Activated T-cell treated with anti-CD3 and anti-CD28 coated beads for 48 hours (primary cell): ENCODE data around the gene CABCOCO1.

ENCODE experiments used
- DNase-seq: peaks from one replicate; pipeline ENCODE4 v3.0.0-alpha.2; 2020; ENCODE audit warnings: low read depth

CABCOCO1 gene

DNA sequence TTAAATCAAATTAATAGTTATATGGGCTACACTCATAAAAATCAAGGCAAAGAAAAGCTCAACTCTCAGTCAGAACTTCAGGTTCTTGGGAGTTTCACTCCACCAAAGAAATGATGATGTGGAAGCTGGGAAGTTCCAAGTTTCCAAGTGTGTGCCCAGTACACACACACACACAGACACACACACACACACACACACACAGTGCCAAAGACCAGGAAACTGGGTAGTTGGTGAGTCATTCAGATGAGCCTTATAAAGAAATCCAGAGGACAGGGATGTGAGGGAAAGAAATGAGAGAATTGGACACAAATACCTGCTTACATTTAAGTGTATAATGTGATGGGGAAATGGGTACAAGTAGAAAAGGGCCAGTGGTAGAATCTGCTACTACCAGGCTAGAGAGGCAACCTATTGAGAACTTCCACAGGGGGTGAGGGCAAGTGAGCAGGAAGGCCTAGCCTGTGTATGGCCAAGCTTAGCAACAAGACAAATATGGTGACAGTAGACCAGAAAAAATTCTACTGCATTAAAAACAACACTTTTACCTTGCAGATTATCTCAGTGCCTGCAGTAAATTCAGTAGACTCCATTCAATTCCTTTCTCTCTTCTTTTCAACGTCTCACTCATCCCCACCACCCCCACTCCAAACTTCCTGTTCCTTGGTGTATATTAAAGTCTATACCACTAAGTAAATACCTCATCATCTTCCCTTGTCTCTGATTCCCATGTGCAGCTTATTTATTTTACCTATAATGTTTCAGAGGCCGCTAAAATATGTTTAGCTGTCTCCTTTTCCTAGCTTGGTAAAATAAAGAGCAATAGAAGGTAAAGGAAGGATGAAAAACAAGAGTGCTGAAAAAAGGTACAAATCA, 95.0 kb downstream of the CABCOCO1 start:
- DNase-seq: no peak

DNA sequence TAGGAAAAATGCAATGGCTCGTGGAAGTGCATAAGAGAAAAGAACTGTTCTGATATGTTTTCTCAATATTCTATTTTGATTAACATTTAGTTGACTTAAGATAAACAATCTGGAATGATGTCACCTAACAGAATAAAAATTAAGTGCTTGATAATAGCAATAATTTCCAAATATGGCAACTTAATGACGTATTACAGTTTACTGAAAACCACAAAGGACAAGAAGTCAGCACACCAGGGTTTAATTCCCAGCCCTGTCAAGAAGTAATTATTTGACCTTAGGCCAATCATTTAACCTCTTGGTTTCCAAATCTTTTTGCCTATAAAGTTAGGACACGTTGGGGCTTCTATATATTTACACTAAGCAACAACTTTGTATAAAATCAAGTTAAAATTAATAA, 95.7 kb downstream of the CABCOCO1 start:
- no peak for DNase-seq

DNA sequence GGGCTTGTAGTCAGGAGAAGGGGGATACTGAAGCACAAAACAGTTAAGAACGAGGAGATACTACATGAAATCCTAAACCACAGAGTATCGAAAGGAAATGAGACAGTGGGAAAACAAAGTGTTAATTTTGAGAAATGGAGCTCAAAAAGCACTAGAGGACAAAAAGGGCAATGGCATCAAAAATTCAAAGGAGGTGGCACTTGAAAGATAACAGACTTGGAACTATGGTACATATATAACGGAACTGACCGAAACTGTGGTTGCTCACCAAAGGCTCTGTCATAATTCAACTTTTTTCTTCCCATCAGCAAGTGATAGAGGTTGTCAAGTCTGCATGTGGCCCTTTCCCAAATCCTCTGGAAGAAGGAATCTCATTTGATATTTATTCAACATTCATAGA, 97.0 kb downstream of the CABCOCO1 start:
- DNase-seq: no peak

DNA sequence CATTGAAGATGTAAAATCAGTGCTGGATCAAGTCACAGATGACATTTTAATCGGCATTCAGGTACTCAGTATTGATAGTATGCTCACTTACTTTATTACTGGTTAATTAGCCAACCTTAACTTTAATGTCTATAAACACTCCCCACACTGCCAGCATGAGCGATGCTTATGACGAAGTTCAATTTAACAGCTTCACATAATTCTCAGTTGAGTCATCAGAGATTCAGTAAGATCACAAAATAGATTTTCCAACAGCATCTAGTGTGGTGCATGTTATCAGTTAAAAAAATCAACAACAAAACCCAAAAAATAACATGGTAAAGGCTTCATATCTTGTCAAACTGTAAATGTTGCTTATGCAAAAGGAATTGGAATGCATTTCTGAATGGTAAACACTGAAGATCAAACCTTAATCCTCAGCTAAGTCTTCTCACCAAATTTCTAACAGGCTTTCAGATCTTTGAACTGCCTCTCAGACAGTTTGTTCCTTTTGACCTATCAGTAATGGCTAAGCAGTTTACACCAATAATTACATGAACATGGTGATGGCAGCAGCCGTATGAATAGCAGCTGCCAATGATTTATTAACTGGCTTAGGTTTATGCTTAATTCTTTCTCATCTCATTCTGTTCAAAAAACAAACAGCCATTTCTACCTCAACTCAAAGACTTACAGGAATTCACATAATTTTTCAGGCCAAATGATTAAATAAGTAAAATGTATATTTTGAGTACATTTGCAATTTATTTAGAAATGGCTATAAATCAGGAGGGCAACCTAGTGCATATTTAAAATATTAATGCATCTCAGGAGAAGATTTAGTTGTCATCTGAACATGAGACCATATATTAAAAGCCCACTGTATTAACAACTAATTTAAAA, 98.5 kb downstream of the CABCOCO1 start:
- no peak for DNase-seq

DNA sequence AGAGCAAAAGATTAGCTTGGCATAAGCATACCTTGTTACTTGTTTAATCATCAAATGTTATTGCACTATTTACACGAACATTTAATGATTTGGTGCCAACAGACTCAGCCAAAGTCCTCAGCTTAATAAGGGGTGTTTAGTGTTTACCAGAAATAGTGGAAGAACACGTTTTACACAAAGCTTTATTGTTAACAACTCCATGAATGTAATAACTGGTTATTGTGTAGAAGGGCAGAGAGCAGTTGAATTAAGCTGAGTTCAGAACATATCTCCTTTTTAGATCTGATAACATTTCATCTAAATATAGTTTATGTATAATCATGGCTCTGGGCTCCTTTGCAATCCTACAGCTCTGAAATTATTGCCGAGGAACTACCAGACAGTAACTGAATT, 99.1 kb downstream of the CABCOCO1 start:
- DNase-seq: no peak

DNA sequence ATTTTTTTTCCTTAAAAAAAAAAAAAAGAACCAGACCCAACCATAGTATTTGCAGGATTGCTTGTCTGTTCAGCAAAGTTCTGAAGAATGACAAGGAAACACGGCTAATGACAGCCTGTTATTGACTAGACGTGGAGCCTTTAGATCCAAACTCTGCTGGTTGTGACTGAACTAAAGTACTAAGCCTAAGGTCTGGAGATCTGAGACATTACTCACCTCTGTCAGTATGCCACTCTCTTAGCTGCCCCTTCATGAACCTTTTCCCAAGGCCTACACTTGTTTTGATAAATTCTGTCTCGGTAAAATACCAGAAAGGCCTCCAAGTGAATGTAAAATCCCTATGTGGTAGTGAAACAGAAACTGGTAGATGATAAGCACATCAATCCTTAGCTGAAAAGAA, 101.0 kb downstream of the CABCOCO1 start:
- DNase-seq: no peak

DNA sequence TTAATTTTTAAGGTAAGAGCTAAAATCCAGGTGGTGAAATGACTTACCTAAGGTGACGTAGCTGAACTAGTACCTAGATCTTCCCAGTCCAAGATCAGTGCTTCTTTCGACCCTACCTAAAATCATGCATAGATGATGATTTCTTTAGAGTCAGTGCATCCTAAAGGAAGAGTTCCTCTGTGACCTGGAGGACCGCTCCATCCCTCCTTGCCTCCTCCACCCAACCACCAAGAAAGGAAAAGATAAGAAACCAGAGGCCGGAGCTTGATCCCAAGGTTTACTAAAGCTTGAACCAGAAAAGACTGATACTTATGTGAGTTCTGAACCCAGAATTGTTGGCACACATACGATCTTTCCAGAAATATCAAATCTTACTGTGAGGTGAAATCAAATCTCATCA, 101.8 kb downstream of the CABCOCO1 start:
- DNase-seq: no peak

DNA sequence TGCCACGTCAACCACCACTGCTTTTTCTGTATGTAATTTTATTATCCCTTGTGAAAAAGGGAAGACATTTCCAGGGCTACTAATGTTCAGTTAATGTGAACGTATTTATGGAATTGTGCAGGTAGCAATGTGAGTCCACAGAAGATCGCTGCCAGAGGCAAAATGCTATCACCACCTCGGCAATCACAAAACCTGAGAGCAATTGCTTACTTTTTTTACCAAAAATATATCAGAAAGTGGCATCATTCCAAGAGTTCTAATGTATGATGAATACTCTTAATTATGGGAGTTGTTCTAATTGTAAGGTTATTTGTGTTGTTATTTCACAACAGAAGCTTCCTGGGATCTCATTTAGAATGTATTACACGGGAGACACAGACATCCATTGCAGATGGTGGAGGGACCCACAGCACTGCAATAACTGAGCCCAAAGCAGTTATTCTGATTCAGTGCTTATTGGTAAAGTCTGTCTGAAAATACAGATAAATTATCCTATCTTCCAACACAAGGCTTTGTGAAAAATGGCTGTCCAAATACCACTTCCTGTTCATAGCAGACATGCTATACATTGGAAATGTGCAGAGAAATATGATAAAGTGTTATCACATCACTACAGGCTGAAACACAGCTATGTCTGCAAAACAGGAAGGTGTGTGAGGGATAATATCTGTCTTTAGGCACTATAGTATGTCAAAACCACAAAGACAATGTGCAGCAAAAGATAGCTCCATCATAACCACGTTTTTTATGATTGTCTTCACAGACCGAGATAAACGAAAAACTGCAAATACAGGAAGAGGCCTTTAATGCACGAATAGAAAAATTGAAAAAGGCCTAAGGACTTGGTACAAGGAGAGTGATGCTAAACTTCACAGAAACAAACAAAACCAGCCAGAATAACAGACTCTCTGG, 102.7 kb downstream of the CABCOCO1 start:
- no peak for DNase-seq

DNA sequence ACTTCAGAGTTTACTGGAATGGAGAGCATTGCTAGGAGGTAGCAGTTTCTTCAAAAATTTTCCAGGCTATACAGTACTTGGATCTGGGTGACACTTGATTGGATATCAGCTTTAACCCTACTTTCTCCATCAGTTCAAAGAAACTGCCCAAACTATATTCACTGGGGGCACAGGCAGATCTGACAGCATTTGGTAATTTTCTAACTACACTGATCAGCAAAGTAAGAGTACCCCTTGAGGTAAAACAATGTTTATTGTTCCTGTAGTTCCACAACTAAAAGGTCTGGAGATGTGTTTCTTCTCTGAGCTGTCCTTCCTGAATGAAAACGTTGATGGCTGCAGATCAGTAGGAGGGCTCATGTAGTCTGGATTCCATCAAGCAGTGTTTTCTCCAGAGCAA, 104.2 kb downstream of the CABCOCO1 start:
- DNase-seq: no peak

DNA sequence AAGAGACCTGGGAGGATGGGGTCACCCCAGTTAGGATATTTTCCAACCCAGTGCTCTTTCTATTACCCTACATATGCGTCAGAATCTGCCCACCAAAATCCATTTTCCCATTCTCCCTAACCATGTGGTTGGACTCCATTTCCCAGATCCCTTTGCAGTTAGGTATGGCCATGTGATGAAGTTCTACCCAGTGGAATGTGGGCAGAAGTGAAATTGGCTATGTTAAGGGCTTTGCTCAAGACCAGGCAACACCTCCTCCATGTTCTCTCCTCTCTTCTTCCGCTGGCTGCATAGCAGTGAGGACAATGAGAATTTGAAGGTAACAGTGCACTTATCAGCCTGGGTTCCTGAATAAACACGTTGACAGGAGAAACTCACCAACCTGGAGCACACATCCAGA, 111.3 kb downstream of the CABCOCO1 start:
- no peak for DNase-seq

DNA sequence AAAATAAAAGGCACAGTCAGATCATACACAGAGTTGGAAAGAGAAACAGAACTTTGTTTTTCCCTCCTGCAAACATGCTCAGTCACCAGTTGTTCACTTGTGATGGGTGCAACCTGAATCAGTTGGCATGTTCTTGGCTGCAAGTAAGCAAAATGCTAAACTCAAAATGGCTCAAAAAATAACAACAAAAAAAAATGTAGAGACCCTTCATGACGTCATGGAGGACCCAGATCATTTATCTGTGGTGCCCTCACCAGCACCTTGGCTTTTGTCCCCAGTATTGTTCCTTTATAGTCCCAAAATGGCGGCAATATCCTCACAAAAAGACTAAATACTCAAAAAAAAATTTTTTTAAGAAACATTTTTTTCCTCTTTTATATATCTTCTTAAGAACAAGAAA, 112.4 kb downstream of the CABCOCO1 start:
- no peak for DNase-seq

DNA sequence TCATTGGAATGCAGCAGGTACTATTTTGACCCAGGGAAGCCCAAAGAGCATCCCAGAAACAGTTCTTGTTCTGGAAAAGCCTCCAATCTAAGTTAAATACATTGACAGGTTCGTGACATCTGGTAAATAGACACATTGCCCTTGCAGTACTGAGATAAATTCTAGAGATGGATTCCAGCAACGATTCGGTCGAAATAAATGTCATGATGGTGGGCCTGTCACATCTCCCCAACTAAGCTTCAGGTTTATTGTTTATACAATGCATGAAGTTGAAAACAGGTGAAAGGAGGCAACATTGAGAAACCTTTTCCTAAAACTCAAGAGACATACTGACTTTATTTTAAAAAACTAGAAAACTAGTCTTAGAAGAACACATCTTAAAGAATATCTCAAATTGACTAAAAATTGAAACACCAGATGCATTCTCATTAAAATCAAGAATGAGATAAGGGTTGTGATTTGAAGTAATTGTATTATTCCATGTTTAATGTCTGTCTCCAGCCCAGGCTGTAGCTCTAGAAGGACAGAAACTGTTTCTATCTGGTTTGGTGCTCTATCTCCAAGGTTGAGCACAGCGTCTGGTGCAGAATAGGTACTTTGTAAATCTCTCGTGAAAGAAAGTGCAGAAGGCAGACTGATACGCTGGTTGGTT, 114.0 kb downstream of the CABCOCO1 start:
- no peak for DNase-seq

DNA sequence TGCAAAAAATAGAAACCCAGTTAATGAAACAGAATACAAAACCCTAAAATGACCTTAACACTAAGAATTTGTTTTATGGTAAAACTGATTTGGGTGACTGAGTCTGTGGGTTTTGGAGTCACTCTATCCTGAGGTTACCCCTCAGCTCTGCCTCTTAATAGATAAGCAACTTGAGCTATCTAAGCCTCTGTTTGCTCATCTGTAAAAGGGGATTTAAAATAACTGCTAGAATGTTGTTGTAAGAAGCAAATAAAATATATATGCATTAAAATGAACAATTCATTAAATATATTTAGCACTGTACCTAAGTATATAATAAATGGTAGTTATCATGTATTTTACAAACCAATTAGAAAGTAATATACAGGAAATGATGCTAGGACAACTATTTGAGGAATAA, 115.4 kb downstream of the CABCOCO1 start:
- DNase-seq: no peak

DNA sequence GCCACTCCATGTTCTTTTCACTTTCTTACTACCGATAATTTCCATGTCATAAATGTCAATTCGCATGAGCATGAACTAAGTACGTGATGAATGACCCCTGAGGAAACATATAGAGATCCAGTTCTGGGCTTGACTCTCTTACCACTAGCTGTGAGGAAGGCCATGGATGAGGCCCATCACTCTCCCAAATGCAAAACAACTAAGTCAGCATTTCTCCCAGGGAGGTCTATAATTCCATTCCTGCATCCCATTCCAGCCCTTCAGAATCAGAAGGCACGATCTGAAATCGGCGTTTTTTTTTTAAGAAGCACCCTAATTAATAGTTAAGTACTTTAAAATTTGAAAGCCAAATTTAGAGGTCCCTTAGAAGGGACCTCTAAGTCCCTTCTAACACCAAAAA, 116.5 kb downstream of the CABCOCO1 start:
- no peak for DNase-seq

DNA sequence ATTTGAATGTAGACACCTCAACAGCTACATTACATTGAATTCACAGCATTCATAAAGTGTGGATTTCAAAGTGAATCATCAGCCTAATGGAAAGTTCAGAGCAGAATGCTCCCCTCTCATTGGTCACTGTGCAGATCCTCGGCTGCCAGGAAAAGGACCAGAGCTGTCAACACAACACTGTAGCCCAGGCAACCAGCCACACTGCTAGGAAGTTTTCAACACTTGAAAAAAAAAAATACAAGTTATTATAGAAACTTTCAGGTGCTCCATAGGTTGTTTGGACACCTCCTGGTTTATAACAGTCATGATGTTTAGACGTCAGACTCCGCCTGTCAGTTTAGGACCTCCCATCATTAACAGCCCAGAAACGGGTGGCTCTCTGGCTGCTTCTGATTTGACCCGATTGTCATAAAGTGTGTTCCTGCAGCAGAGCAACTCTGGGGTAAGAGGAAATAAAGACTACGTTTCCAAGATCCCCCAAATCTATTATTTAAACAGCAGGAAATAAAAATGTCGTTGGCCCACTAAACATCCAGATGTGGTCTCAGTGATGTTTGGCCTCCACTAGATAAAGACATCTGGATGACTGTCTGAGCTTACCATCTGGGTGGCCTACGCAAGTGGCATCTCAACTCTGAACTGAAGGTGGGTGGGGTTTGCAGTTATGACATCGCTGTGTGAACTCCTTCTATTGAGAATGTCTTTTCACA, 117.4 kb downstream of the CABCOCO1 start:
- DNase-seq: no peak

DNA sequence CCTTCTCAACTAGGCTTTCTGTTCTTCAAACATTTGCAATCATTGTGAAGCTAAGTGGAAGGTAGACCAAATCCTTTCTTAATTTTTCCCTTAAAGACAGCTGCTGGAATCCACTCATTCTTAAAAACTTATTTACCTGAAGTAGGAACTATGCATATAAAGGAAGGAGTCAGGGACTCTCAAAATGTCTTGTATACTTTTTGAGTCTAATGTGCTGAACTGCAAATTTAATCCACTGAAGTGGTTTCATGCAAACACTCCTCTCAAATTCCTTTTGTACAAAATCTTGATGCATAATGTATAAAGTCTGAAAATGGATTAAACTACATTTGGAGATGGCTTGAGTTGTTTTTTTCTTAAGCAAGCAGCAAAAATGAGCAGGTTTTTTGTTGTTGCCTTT, 118.0 kb downstream of the CABCOCO1 start:
- DNase-seq: no peak

DNA sequence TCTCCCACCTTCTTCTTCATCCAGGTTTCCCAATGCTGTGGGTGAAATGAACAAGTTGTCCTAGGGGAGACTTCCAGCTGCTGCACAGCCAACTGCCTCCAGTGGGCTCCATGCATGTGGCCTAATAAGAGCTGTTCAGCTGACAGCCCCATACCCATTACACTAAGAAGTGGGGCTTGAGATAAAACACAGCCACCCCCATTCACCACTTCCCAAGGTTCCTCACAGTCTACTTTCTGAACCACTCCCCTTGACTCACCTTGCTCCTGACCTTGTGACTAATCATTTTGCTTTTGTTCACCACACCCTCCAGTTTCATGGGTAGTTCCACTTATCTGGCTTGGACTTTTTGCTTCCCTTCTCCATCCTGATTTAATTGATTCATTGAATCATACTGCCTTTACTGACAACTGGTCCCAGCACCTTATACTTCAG, 119.3 kb downstream of the CABCOCO1 start:
- DNase-seq: no peak

DNA sequence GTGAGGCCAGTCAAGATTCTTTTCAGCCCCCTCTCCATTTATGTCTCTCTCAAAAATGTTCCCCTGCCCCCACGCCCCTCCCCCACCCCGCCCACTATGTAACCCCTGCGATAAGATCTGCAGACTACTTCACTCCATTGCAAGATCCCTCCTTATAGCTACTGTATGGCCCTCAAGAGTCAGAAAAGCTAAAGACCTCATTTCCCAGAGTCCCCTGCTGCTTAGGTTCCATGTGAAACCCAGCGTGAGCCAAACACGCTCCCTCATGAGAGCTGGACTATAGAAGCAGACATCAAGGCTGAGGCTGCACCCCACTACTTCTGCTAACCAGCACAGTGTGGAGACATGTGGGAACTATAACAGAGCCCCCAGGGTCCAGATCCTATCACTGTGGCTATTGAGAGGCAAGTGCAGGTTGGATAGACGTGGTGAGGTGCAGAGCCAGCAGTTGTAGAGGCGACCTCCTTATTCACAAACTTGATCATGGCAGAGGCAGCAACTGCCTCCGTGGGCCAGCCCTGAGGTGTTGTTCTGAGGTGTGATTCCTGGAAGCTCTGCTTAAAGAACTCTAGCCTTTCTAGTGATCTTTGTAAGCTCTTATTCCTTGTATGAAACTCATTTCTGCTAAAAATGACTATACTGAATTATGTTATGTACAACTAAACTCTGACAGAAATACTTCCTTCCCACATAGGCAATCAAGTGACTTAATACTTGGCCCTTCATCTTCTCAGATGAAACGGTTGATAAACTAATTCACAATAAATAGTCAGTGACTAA, 121.8 kb downstream of the CABCOCO1 start:
- DNase-seq: peak; percentile 36

DNA sequence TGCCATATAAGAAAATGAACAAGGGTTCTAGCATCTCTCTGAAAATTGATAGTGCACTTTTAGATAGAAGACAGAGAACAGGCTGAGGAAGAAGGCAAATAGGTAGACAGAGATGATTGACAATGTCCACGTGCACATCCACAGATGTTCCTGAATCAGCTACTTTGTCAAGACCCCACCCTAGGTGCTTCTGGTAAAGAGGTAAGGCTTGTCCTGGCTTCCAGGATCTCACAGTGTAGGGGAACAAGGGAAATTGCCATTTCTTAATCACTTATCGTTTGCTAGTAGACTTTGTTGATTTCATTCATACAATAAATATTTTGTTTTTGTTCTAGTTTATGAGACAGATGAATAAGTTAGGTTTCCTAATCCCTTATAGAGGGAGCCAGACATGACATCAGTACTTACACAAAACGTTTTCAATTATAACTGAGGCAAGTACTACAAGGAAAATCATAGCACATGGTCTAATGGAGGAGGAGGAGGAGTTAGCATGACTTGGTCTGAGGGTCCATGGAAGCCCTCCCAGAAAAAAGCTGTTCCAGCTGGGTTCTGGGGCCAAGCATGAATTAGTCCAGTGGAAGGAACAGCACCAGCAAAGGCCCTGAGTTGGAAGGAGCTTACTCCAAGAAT, 122.9 kb downstream of the CABCOCO1 start:
- no peak for DNase-seq

DNA sequence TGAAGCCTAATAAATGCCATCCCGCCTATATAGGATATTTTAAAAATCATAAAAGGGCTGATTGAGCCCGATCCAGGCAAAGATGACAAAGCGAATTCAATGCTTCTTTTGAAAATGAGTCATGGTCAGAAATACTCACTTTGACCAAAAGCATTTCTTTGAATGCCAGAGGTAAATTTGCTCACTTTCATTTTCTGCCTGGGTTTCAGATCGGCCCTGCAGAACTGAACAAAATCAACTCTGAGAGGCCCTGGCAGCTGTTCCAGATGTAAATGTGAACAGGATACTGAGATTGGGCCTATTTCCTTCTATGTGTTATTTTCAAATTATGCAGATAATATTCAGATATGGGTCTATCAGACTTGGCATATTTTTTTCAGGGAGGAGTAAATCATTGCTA, 124.0 kb downstream of the CABCOCO1 start:
- DNase-seq: no peak
